SIG-M5 treated with dmso at 0.1 percent for 504 hours (cell line): ENCODE data around the gene MRFAP1L1.
A peak's percentile ranks its signal among the peaks of the same experiment; 100 is the strongest.
"Not testable (repeated sequence)": the region's sequence is repeated elsewhere in the genome, so short reads cannot be mapped to it uniquely, and the experiment has no call there.

Experiments used
- DNase-seq: peaks from one replicate; lab custom pipeline; 2025; ENCODE audit not compliant: unreplicated experiment; lab: John Stamatoyannopoulos, UW

MRFAP1L1 gene

GRCh38 chr4:6709230-6710114 is at the start of gene MRFAP1L1:
TSS of gene MRFAP1L1 (minus strand) at chr4:6709865. CDS start at chr4:6709629, 236 bp downstream.
- peak; percentile 93 for DNase-seq

GRCh38 chr4:6758728-6759127 is 49.1 kb upstream of the MRFAP1L1 start:
- no peak for DNase-seq

GRCh38 chr4:6756345-6756744 is 46.7 kb upstream of the MRFAP1L1 start:
- not testable (repeated sequence) for DNase-seq

- DNase-seq, result no peak
Measured at GRCh38 chr4:6755088-6755753, 45.6 kb upstream of the MRFAP1L1 start.

GRCh38 chr4:6754481-6755087 is 44.9 kb upstream of the MRFAP1L1 start:
- DNase-seq, result no peak

GRCh38 chr4:6753891-6754290 is 44.2 kb upstream of the MRFAP1L1 start:
- no peak for DNase-seq

- no peak for DNase-seq
Measured at GRCh38 chr4:6753103-6753560, 43.5 kb upstream of the MRFAP1L1 start.

- peak; percentile 23 for DNase-seq
Measured at GRCh38 chr4:6752486-6752829, 42.8 kb upstream of the MRFAP1L1 start.

- no peak for DNase-seq
Measured at GRCh38 chr4:6751611-6752485, 42.2 kb upstream of the MRFAP1L1 start.

GRCh38 chr4:6750286-6751221 is 40.9 kb upstream of the MRFAP1L1 start:
- no peak for DNase-seq

GRCh38 chr4:6749340-6750171 is 39.9 kb upstream of the MRFAP1L1 start:
- no peak for DNase-seq

- DNase-seq, result no peak
Measured at GRCh38 chr4:6748286-6748685, 38.6 kb upstream of the MRFAP1L1 start.

- DNase-seq, result no peak
Measured at GRCh38 chr4:6747294-6748051, 37.8 kb upstream of the MRFAP1L1 start.

- DNase-seq, result no peak
Measured at GRCh38 chr4:6746721-6747293, 37.1 kb upstream of the MRFAP1L1 start.

- DNase-seq, result no peak
Measured at GRCh38 chr4:6742989-6743388, 33.3 kb upstream of the MRFAP1L1 start.

- no peak for DNase-seq
Measured at GRCh38 chr4:6742507-6742906, 32.8 kb upstream of the MRFAP1L1 start.

- no peak for DNase-seq
Measured at GRCh38 chr4:6740347-6740746, 30.7 kb upstream of the MRFAP1L1 start.

- DNase-seq, result no peak
Measured at GRCh38 chr4:6739920-6740319, 30.3 kb upstream of the MRFAP1L1 start.
